Lower leg skin (tissue), 3 donors: Measurements from ENCODE around the gene XYLT1.

Source experiments
- CTCF ChIP-seq, 3 donors: fragments of 450-650 bp; IDR thresholded peaks; one replicate each; pipeline ENCODE4 v1.5.1; 2016; ENCODE audit warnings: antibody characterized with exemption in 3 of 3, mild to moderate bottlenecking in 3 of 3, moderate library complexity in 2 of 3
- POLR2A ChIP-seq, 2 donors: fragments of 450-650 bp; IDR thresholded peaks; one replicate each; pipeline ENCODE4 v1.6.1; 2016 to 2017; ENCODE audit warnings: antibody characterized with exemption in 2 of 2, mild to moderate bottlenecking in 1 of 2, moderate library complexity in 1 of 2

- TF ChIP-seq CTCF (IDR thresholded peaks at IDR 0.05) (no peak), POLR2A (IDR thresholded peaks at IDR 0.05) (no peak)
Measured at GRCh38 chr16:17276610-17277009, 194.2 kb downstream of the XYLT1 start.
